ENCODE data around the gene ASH1L.

DNA sequence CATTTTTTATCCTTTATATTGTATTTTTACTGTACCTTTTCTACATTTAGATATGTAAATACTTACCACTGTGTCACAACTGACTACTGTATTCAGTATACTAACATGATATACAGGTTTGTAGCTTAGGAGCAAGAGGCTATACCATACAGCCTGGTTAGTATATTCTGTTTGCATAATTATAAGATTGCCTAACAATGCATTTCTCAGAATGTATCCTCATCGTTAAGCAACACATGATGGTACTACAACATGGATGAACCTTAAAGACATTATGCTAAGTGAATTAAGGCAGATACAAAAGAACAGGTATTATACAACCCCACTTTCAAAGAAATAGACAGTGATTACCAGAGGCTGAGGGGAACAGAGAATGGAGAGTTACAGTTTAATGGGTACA lies 179.2 kb downstream of the ASH1L start:
- TF ChIP-seq GABPA (IDR thresholded peaks at IDR 0.05; ENCODE audit: low read depth) (no peak), POLR2AphosphoS5 (IDR thresholded peaks at IDR 0.05; ENCODE audit: low read depth) (no peak)
- TF ChIP-seq, protein P1, sequence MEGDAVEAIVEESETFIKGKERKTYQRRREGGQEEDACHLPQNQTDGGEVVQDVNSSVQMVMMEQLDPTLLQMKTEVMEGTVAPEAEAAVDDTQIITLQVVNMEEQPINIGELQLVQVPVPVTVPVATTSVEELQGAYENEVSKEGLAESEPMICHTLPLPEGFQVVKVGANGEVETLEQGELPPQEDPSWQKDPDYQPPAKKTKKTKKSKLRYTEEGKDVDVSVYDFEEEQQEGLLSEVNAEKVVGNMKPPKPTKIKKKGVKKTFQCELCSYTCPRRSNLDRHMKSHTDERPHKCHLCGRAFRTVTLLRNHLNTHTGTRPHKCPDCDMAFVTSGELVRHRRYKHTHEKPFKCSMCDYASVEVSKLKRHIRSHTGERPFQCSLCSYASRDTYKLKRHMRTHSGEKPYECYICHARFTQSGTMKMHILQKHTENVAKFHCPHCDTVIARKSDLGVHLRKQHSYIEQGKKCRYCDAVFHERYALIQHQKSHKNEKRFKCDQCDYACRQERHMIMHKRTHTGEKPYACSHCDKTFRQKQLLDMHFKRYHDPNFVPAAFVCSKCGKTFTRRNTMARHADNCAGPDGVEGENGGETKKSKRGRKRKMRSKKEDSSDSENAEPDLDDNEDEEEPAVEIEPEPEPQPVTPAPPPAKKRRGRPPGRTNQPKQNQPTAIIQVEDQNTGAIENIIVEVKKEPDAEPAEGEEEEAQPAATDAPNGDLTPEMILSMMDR (IDR thresholded peaks at IDR 0.05; ENCODE audit: insufficient read depth, low read length) = no peak
